Activated CD4-positive, alpha-beta T cell treated with anti-CD3 and anti-CD28 coated beads, Interleukin-2, amount 50 U/mL, for 1 hour (primary cell): ENCODE data around the gene SBK3.
"Not testable (repeated sequence)": the region's sequence is repeated elsewhere in the genome, so short reads cannot be mapped to it uniquely, and the experiment has no call there.

Source experiments
- DNase-seq: peaks from one replicate; pipeline ENCODE4 v3.0.0-alpha.2; 2020

SBK3 gene

DNA sequence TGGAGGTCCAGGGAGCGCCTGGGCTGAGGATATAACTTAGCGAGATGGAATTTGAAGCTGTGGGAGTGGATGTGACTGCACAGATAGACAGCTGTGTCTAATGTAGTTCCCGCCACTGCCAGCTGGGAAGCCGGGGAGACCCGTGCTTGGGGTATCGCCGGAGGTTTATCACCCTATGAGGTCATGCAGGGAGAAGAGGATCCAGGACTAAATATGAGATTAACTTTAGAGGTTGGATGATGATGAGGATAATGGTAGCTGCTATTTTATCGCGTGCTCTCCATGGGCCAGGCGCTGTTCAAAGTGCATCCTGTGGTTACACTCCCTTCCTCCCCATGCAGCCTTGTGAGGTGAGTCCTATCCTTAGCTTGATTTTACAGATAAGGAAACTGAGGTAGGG lies 37.2 kb downstream of the SBK3 start:
- no peak for DNase-seq

DNA sequence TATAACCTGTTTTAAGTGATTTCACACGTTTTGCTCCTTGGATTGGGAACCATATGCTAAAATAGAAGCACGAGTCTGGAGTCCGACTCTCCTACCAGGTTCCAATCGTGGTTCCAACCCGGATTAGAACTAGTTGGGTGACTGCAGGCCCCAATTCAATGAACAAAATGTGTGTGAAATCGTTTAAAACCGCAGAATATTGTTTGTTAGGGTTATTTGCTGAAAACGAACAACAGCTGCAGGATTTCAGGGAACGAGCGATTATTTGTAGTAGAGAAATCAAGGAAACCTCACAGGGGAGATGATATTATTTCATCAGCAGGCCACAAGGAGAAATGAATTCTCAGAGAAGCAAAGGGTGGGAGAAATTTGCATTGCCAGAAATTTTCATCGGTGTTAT lies 40.4 kb downstream of the SBK3 start:
- no peak for DNase-seq

DNA sequence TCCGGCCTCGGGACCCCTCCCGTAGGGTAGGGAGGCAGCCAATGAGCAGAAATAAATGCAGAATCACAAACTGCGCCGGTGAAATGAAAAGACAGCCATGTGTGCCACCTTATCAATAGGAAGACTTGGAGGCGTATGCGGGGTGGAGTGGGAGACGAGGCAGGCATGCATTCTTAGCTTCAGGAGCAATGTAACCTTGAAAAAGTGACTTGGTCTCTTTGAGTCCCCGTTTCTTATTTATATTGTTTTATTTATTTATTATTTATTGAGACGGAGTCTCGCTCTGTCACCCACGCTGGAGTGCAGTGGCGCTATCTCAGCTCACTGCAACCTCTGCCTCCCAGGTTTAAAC lies 41.1 kb downstream of the SBK3 start:
- DNase-seq: no peak

DNA sequence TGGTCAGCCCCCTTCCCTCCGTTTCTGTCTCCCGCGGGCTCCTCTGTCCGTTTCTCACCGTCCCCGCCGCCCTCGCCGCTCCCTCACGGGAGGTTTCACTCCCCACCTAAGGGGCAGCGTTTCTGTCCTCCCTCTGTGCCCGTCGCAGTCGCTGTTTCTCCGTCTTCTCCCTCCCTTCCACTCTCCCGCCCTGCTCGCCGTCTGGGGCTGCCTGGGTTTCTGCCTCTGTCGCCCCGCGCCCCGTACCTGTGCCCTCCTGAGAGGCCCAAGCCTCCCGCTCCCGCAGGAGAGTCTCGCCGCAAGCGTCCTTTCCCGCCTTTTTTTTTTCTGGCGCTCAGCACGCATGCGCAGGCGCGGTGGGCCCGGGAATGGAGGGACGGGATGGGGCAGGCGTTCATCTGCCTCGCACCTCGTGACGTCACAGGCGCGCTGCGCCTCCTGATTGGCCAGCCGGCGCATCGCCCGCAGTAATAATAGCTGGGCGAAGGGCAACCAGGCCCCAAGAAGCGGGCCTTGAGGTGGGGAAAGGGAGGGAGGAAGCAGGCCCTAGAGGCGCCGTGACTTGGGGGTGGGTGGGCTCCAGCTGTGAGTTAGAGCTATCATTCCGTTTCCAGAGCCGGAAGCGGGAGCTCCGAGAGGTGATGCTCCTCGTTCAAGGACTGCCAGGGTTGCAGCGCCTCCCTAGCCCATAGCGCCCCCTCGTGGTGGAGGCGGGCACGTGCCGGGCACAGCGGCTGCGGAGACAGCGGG lies 41.7 kb downstream of the SBK3 start:
- peak; percentile 93 for DNase-seq

DNA sequence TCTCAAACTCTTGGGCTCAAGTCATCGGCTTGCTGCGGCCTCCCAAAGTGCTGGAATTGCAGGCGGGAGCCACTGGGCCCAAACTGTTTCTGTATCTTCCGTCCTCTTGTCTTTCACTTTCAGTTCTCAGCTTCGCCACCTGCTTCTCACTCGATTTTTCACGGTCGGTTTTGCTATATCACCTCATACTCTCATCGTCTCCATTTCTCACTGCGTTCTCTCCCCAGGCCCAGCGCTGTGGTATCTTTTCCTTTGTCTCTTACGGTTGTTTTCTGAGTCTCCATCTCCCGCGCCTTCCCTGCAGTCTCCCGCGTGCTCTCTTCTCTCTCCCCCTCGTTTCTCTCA lies 42.2 kb downstream of the SBK3 start:
- DNase-seq: no peak

DNA sequence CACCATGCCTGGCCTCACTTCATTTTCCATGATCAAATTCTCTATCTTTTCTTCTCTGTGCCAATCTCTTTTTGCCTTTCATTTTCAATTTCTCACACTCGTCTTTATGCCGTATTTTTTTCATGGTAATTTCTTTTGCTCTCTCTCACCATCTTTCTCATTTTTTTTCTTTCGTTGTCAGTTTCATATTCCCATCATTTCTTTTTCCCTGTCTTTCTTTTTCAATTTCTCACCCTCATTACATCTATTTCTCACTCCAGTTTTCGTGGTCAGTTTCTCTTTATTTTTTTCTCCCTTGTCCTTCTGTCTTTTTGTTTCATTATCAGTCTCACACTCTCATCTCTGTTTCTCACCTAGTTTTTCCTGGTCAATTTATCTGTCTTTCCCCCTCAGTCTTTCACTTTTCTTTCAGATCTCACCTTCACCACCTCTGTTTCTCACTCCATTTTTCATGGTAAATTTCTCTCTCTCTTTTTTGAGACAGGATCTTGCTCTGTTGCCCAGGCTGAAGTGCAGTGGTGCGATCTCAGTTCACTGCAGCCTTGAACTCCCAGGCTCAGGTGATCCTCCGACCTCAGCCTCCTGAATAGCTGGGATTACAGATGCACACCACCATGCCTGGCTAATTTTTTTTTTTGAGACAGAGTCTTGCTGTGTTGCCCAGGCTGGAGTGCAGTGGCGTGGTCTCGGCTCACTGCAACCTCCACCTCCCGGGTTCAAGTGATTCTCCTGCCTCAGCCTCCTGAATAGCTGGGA lies 43.0 kb downstream of the SBK3 start:
- no peak for DNase-seq

DNA sequence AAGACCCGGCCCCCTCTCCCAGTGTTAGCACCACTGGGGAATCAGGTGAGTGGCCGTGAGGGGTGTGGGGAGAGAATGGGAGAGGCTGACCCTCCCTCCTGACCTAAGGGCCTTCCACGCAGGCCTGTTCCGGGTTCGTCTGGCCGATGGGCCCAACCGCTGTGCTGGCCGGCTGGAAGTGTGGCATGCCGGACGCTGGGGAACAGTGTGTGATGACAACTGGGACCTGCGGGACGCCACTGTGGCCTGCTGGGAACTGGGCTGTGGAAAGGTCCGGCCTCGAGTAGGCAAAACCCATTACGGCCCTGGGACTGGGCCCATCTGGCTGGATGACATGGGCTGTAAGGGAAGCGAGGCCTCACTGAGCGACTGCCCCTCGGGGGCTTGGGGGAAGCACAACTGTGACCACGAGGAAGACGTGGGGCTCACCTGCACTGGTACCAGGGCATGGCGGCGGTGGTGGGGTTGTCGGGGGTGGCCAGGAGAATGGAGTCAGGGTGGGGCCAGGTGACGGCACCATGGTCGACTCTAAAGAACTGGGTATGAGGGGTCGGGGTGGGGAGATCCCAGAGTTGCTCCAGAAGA lies 44.9 kb downstream of the SBK3 start:
- DNase-seq: no peak

DNA sequence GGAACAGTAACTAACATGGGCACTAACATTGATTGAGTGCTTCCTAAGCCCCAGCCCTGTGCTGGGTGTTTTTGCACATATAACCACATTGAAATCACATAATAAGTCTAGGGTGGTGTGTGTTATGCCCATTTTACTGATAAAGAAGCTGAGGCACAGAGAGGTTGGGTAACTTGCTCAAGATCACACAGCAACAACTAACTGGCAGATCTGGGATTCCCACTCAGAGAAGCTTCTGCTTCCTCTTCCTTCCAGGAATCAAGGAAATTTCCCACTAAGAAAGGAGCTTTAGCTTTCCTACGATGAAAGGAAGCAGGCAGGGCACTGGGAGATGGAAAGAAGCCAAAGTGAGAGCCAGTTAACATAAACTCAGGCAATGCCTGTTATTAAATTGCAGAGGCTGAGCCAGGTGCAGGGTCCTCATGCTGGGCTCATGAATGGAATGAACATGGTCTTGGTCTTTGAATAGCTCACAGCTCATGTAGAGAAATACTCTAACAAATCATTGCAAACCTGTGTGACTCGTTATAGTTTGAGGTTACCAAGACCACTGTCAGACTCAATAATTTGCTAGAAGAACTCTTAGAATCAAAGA lies 47.0 kb downstream of the SBK3 start:
- DNase-seq: no peak

DNA sequence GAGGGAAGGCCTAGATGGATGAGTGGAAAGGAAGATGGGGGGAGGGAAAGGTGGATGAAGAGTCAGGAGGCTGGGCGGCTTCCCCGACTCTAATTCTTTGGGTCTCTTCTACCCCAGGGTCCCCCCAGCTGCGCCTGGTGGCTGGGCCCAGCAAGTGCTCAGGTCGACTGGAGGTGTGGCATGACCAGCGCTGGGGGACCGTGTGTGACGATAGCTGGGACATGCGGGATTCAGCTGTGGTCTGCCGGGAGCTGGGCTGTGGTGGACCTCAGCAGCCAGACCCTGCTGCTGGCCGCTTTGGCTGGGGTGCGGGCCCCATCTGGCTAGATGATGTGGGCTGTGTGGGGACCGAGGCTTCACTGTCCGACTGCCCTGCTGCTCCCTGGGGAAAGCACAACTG lies 47.6 kb downstream of the SBK3 start:
- no peak for DNase-seq

DNA sequence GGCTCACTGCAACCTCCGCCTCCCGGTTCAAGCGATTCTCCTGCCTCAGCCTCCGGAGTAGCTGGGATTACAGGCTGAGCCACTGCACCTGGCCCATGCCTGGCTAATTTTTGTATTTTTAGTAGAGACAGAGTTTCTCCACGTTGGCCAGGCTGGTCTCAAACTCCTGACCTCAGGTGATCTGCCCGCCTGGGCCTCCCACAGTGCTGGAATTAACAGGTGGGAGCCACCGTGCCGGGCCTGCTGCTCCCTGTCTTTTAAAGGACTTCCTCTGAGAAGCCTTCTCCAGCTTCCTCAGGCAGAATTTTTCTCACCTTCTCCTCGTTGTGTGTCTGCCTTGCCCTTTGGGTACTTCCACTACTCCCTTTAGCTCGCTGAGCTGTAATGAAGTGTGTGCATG lies 48.5 kb downstream of the SBK3 start:
- DNase-seq: not testable (repeated sequence)

DNA sequence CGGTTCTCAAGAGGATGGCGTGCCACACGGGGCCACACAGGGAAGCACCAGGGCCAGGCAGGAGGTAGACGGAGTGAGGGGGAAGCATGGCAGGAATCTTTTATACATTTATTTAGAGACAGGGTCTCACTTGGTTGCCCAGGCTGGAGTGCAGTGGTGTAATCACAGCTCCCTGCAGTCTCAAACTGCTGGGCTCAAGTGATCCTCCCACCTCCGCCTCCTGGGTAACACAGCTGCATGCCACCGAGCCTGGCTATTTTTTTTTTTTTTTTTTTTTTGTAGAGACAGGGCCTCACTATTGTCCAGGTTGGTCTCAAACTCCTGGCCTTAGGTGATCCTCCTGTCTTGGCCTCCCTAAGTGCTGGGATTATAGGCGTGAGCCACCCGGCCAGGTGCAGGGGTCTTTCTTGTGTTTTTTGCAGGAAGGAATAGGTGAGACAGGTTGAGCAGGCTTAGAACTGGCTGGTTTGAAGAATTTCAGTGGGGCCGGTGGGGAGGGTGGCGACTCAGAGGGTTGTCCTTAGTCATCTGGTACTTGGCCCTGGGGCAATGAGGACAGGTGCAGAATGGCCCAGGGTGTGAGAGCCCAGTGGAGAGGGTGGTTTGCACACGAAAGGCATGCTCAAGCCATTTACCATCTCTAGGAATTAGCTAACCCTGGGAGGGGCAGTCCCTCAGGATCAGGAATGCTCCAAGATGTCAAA lies 49.5 kb downstream of the SBK3 start:
- no peak for DNase-seq

DNA sequence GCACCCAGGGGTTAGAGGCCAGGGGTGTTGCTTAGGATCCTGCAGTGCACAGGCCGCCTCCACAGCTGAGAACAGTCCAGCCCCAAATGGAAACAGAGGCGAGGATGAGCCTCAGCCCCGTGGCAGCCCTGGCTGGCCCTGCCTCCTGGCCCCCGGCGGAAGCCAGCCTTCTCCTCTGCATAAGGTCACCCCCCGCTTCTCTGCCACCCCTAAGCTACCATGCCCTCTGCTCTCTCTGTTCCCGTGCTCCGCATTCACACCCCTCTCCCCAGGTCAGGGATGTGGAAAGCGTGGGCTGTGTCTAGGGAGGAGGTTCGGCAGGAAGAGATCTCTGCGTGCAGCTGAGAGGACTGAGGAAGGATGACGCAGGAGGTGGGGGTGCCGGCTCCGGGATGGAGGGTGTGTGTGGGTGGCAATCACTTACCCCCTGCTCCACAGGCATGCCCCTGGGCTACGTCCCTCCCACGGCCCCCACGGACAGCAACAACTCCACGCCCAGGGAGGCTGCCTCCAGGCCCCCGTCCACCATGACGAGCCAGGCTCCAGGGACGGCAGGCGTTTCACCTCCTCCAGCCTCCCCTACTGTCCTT lies 51.1 kb downstream of the SBK3 start:
- DNase-seq: no peak

DNA sequence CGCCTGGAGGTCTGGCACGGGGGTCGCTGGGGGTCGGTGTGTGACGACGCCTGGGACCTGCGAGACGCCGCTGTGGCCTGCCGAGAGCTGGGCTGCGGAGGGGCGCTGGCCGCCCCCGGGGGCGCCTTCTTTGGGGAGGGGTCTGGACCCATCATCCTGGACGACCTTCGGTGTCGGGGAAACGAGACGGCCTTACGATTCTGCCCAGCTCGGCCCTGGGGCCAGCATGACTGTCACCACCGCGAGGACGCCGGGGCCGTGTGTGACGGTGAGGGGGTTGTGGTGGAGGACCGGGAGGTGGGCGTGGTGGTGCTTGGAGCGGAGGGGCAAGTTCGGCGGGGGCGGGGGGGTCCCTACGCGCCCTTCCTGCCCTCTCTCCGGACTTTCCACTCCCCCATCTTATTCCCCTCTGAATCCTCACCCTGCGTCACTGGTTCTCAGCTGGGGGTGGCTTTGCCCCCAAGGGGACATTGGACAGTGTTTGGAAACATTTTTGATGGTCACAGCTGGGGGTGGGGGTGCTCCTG lies 51.6 kb downstream of the SBK3 start:
- no peak for DNase-seq

DNA sequence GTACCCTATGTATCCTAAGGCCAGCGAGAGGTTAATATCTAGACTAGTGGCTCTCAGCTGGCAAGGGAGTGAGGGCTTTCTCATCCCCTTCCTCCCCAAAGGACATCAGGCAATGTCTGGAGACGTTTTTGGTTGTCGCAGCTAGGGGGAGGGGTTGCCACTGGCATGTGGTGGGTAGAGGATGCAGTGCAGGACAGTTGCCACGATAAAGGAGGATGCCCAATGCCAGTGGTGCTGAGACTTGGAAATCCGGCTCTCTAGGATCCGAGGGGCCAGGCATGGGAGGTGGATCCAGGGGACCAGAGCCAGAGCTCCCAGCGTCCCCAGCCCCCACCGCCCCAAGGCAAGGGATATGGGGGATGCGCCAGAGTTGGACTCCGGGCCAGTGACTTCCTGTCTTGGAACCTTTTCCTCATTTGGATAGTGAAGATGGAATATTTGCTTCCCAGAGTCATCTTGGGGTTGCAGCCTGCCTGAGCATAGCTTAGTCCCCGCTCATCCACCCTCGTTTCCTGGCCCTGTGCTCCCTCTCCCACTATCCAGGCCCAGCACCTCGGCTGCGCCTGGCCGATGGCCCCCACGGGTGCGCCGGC lies 52.2 kb downstream of the SBK3 start:
- no peak for DNase-seq

DNA sequence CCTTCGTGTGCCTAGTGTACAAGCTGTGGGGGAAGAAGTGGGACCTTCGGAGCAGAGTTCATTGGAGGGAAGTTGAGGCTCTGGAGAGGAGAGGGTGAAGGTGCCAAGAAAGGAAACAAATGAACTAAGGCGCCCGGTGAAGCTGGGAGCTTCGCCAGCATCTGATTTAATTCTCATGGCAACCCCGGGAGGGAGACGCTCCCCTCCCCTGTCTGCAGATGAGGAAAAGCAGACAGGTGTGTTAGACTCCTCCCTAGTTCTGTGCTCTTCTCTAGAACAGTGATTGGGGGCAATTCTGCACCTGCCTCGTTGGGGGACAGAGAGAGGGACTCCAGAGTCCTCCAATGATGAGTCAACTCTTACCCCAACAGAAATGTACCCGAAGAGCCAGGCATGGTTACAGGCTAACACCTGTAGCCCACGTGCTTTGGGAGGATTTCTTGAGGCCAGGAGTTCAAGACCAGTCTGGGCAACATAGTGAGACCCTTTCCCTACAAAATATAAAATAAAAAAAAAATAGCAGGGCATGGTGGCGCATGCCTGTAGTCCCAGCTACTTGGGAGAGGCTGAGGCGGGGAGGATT lies 52.9 kb downstream of the SBK3 start:
- no peak for DNase-seq

DNA sequence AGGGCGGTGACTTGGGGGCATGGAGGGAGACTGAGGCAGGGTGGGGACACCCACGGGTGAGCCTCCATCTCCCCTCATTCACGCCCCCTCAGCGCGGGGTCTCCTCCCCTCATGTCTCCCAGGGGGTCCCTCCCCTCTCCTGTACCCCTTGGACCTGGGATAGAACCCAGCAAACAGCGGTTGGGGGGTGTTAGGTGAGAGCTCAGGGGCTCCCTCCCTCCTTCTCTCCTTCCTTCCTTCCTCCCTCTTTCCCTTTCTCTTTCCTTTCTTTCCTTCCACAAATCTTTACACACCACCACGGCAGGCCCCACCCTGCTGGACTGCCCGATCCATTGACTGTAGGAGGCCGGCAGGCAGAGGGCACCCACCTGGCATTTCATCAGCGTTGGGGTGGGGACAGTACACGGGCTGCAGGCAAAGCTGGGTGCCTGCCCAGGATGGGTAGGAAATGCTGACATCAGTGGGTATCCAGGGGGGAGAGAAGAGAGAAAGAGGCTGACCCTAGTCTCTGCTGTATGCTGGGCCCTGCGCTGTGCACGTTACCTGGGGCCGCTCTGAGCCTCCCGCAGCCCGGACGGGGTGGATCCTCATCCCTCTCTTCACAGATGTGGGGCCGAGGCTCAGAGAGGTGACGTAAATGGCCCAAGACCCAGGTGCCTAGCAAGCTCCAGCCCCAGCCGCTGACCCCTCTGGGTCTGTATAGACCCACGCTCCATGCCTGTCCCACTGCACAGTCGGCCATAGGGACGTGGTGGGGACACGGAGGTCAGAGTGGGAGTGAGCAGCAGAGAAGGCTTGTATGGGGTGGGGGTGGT lies 53.6 kb downstream of the SBK3 start:
- DNase-seq: no peak
